HG03064 (cell line): ENCODE results near the gene UBB.
A peak's percentile ranks its signal among the peaks of the same experiment; 100 is the strongest.
"Not testable (repeated sequence)": the region's sequence is repeated elsewhere in the genome, so short reads cannot be mapped to it uniquely, and the experiment has no call there.

ENCODE experiments used
- ATAC-seq: cut with Tn5 transposase; IDR thresholded peaks from one replicate; pipeline ENCODE4 v1.9.1; 2021; ENCODE audit warnings: low read depth; ENCODE audit not compliant: unreplicated experiment

UBB gene

GRCh38 chr17:16374146-16374938 lies 6.5 kb upstream of the UBB start:
- no peak for ATAC-seq

GRCh38 chr17:16377941-16378341 lies 3.0 kb upstream of the UBB start:
- ATAC-seq = no peak

DNA sequence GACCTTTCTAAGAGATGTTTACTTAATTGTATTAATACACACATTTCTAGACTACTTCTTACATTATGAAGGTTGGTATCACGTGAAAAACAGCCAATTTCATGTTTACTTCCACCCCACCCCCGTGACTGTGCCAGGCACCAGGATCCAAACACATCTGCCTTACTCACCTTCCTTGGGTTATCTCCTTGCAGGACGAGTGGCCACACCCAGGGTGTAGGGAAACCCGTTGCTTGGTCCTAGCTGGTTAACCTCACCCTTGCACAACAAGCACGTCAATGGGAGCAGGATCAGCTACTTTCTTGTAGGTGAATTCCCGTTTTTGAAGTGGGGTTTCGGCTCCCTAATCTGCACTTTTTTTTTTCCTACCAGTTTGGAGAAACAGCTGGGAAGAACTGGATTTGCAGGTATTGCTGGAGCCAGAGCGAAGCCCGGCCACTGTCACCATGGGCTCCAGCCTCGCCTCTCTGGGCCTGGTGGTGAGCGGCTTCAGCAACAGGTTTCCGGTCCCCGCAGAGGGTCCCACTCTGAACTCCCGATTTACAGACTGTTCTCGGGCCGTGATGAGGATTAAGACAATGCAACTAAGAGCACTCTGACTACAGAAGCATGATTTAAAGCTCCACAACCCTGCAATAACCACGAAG lies 2.1 kb upstream of the UBB start:
- ATAC-seq = no peak

DNA sequence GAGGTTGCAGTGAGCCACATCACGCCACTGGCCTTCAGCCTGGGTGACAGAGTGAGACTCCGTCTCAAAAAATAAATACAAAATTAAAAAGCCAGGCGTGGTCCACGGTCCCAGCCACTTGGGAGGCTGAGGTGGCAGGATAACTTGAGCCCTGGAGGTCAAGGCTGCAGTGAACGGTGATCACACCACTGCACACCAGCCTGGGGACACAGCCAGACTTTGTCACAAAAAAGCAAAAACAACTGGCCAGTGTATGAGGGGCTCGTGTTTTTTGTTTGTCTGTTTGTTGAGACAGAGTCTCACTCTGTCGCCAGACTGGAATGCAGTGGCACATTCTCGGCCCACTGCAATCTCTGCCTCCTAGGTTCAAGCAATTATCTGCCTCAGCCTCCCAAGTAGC lies 1.2 kb upstream of the UBB start:
- ATAC-seq = no peak

GRCh38 chr17:16381496-16381820 lies 567 bp downstream of the UBB start:
- no peak for ATAC-seq

GRCh38 chr17:16383216-16383615 lies 2.3 kb downstream of the UBB start:
- ATAC-seq = no peak

GRCh38 chr17:16383772-16384287 lies 2.9 kb downstream of the UBB start:
- no peak for ATAC-seq

- ATAC-seq = no peak
Observed at GRCh38 chr17:16384557-16384956, 3.7 kb downstream of the UBB start.

DNA sequence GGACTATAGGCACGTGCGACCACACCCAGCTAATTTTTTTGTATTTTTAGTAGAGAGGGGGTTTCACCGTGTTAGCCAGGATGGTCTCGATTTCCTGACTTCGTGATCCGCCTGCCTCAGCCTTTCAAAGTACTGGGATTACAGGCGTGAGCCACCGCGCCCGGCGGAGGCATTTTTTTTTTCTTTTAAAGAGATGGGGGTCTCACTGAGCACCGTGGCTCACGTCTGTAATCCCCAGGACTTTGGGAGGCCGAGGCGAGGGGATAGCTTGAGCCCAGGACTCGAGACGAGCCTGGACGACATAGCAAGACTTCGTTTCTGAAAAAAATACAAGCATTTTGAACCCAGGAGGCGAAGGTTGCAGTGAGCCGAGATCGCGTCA lies 5.2 kb downstream of the UBB start:
- not testable (repeated sequence) for ATAC-seq

DNA sequence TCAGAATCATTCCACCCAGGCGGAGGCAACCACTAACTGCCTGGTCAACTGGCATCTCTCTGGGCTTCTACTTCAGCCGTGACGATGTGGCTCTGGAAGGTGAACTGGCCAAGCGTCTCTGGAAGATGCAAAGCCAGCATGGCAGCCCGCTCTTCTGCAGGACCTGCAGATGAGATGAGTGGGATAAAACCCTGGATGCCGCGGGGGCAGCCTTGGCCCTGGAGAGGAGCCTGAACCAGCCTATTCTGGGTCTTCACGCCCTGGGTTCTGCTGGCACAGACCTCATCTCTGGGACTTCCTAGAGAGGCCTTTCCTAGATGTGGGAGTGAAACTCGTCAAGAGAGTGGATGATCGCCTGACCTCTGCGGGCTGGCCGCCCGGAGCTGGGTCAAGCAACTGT lies 10.6 kb downstream of the UBB start:
- no peak for ATAC-seq

GRCh38 chr17:16392491-16392890 lies 11.6 kb downstream of the UBB start:
- not testable (repeated sequence) for ATAC-seq

GRCh38 chr17:16395887-16396286 lies 15.0 kb downstream of the UBB start:
- ATAC-seq = not testable (repeated sequence)

DNA sequence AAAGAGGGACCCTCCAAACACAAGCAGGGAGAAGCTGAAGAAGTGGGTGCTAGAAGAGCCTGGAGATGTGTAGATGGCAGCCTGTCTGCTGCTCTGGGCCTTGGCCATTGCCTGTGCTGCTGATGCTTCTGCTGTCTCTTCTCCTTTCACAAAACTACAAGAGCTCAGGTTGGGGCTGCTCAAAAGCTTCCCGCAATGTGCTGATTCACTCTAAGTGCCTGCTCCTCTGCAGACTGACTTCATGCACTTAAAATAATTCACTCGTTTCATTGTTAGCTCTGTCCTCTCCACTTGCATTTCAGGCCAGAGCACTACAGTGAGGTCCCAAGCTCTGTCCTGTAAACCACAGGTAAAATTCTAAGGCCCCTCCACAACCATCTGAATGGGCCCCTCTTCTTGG lies 15.8 kb downstream of the UBB start:
- not testable (repeated sequence) for ATAC-seq

DNA sequence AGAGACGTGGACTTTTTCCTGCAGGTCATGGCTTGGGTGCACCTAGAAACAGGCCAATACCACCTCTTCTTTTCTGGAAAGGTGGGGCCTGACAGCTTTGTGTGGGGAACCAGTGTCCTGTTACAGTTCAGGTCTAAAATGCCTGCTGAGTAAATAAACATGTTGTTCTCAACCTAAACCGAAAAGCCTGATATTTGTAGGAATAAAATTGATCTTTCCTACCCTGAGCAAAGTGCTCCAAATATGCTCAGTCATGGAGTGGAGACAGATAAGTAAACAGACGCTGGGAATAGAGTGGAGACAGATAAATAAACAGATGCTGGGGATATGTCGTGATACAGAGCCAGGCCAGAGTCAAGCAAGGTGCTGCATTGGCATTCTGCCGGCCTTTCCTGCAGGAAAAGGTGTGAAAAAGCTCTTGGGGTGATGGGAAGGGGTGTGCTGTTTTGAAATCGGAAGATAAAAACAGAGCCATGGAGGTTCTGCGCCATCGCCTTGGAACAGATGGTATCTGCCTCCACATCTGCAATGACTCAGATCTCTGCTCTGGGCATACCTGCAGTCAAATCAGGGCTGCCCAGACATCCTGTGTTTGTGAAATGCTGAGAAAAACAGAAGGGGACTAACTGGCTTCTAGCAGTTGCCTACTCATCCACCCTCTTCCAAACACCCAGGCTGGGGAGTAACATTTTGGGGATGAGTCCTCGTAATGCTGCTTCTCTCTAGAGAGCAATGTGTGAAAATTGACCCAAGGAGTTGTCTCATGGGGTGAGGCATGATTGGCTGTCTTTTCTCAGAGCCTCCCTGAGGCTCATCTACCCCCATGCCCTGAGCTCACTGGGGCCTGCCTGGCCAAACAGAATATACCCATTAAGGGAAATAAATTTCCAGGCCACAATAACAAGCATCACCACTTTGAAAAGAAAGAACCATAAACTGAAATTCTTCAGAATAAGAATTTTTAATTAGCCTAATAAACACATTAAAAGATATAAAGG lies 17.7 kb downstream of the UBB start:
- peak; percentile 84 for ATAC-seq

- ATAC-seq = not testable (repeated sequence)
Observed at GRCh38 chr17:16403847-16404246, 23.0 kb downstream of the UBB start.

DNA sequence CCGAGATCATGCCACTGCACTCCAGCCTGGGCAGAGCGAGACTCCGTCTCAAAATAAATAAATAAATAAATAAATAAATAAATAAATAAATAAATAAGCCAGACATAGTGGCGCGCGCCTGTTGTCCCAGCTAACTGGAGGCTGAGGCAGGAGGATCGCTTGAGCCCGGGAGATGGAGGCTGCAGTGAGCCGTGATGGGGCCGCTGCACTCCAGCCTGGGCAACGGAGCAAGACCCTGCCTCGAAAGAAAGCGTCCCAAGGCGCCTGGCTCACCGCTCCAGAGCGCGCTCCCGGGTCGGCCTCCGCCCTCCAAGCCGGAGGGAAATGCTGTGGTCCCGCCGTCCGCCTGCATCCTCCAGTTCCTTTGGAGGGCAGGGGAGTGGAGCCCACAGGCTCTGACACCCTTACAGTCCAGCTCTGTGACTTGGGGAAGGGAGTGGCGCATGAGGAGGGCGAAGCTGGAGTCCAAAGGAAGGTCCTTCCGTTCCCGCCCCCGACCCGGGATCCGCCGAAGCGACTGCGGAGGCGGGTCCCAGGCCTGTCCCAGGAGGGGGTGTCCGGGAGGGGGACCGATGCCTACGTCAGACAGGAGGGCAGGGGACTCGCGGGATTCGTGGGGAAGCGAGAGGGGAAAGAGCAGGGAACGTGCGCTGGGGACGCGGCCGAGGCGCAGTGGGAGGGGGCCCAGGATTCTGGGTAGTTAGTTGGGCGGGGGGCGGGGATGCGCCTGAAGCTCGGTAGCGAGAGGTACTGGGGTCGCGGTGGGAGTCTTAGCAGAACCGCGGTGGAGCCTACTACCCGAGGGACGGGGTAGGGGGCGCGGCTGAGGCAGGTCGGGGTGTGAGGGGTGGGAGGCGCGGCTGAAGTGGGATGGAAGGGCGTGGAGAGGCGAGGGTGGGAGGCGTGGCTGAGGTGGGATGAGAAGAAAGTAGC lies 26.1 kb downstream of the UBB start:
- ATAC-seq = no peak

- peak; percentile 83 for ATAC-seq
Observed at GRCh38 chr17:16407911-16408588, 27.2 kb downstream of the UBB start.

GRCh38 chr17:16415031-16415924 lies 34.4 kb downstream of the UBB start, which contains the start of gene TRPV2:
TSS of gene TRPV2 (plus strand) at chr17:16415571. CDS start at chr17:16417669, 2,098 bp downstream.
- ATAC-seq = no peak
